Spleen (tissue), 7 donors: ENCODE data around the gene PLAAT3.

ENCODE experiments used
- POLR2A ChIP-seq, 3 donors: fragments of 450-650 bp; IDR thresholded peaks; one replicate each; pipeline ENCODE4 v1.5.1; 2017; ENCODE audit warnings: antibody characterized with exemption in 3 of 3, mild to moderate bottlenecking in 1 of 3
- POLR2AphosphoS5 ChIP-seq, 3 donors: sonication (generic); formaldehyde crosslinking; IDR thresholded peaks; one replicate each; pipeline ENCODE4 v1.5.1; 2017; ENCODE audit warnings: antibody characterized with exemption in 3 of 3
- TF ChIP-seq, protein P1 (sequence below), 11 experiments: fragments of 200-600 bp in 7 of 11; fragments of 450-650 bp in 4 of 11; sonication (generic) in 4 of 11; IDR thresholded peaks in 8 of 11; conservative IDR thresholded peaks in 3 of 11; 1 replicate in 7 of 11; 2 replicates in 4 of 11; pipeline versions ENCODE4 v1.4.0 to v1.8.0; 2016 to 2021; ENCODE audit warnings: antibody characterized with exemption in 11 of 11, inconsistent platforms in 4 of 11, mild to moderate bottlenecking in 1 of 11
- donor health status: DM: no; HTN: no; CAD: no; lungs with moderate emphysema.
- donor health status: DM: no; HTN: no; CAD: no.
- donor health status: DM: no; HTN: no; CAD: no.

DNA sequence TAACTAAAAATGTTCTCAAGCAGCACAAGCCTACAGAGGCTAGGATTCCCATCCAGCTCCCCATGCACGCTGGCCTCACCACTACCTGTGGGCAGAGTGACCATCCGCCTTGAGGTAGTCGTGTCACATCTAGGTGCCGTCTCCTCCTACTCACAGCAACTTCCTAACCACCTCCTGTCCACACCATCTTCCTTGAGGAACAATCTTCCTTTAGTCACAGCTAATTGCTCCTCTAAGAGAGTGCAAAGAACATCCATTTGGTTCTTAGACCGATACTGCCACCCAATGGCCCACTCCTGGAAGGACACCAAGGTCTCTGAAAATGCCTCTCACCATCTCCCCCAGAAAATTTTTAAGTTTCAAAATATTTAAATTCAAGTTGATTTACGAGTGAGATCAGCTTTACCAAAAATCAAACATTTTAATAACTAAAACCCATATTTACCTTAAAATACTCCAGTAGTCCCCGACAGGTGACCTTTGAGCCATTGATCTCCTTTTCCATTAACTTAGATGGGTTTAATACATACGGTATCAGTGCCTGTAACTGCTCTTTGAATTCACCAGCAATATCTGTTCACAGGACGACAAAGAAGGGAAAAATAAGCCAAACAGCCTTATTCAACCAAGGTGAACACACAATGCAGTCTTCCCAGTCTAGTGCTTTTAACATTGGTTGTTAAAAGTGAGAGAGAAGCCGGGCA, 21.7 kb upstream of the PLAAT3 start:
- TF ChIP-seq, protein P1, sequence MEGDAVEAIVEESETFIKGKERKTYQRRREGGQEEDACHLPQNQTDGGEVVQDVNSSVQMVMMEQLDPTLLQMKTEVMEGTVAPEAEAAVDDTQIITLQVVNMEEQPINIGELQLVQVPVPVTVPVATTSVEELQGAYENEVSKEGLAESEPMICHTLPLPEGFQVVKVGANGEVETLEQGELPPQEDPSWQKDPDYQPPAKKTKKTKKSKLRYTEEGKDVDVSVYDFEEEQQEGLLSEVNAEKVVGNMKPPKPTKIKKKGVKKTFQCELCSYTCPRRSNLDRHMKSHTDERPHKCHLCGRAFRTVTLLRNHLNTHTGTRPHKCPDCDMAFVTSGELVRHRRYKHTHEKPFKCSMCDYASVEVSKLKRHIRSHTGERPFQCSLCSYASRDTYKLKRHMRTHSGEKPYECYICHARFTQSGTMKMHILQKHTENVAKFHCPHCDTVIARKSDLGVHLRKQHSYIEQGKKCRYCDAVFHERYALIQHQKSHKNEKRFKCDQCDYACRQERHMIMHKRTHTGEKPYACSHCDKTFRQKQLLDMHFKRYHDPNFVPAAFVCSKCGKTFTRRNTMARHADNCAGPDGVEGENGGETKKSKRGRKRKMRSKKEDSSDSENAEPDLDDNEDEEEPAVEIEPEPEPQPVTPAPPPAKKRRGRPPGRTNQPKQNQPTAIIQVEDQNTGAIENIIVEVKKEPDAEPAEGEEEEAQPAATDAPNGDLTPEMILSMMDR (IDR thresholded peaks at IDR 0.05 in 8 of 11, conservative IDR thresholded peaks at IDR 0.05 in 3 of 11), result peak; percentile 64 to 88 (median 81)
- TF ChIP-seq POLR2A (IDR thresholded peaks at IDR 0.05) (no peak), POLR2AphosphoS5 (IDR thresholded peaks at IDR 0.05) (no peak)
